ENCODE measurements around the gene ARHGEF19. TPM values are rescaled to one million over a fixed set of nuclear protein-coding genes. Genes with fewer than 3 reads are reported as not detected.
A peak's percentile ranks its signal among the peaks of the same experiment; 100 is the strongest.

The ARHGEF19 gene
- total RNA-seq, 1 donor from 2014 or later = 29.5 TPM

GRCh38 chr1:16183179-16183578 lies 29.3 kb downstream of the ARHGEF19 start:
- no peak for TF ChIP-seq CTCF (conservative IDR thresholded peaks at IDR 0.05)
- Mint-ChIP-seq H3K4me3 (peak overlapping the region; percentile 14), H3K9me3 (no peaks in the 10 kb centered on the region), H3K4me1 (ENCODE audit: unreplicated experiment) (peaks cover 24% of the 10 kb centered on the region), H3K27ac (peak overlapping the region; percentile 79), H3K36me3 (no peaks in the 10 kb centered on the region), H3K27me3 (no peaks in the 10 kb centered on the region)
- DNase-seq (ENCODE audit: extremely low spot score, unreplicated experiment) = no peak

- Mint-ChIP-seq H3K4me1 (ENCODE audit: unreplicated experiment) (peaks cover 24% of the 10 kb centered on the region), H3K27me3 (no peaks in the 10 kb centered on the region), H3K36me3 (no peaks in the 10 kb centered on the region), H3K27ac (peak overlapping the region; percentile 90), H3K9me3 (no peaks in the 10 kb centered on the region), H3K4me3 (peak overlapping the region; percentile 49)
- no peak for DNase-seq (ENCODE audit: extremely low spot score, unreplicated experiment)
- no peak for TF ChIP-seq CTCF (conservative IDR thresholded peaks at IDR 0.05)
These were observed 30.3 kb downstream of the ARHGEF19 start for GRCh38 chr1:16181887-16182719.

- no peak overlapping the region for H3K4me3 Mint-ChIP-seq
- no peaks in the 10 kb centered on the region for H3K27me3 Mint-ChIP-seq
- no peak for DNase-seq (ENCODE audit: extremely low spot score, unreplicated experiment)
- H3K36me3 Mint-ChIP-seq = no peaks in the 10 kb centered on the region
- no peaks in the 10 kb centered on the region for H3K9me3 Mint-ChIP-seq
- peaks cover 36% of the 10 kb centered on the region for H3K4me1 Mint-ChIP-seq (ENCODE audit: unreplicated experiment)
- H3K27ac Mint-ChIP-seq = peak overlapping the region; percentile 58
- no peak for TF ChIP-seq CTCF (conservative IDR thresholded peaks at IDR 0.05)
These were observed 32.1 kb downstream of the ARHGEF19 start for GRCh38 chr1:16180291-16180824.

GRCh38 chr1:16178596-16179497 lies 33.6 kb downstream of the ARHGEF19 start:
- Mint-ChIP-seq H3K4me1 (ENCODE audit: unreplicated experiment) (peaks cover 40% of the 10 kb centered on the region), H3K27me3 (no peaks in the 10 kb centered on the region), H3K9me3 (no peaks in the 10 kb centered on the region), H3K4me3 (peak overlapping the region; percentile 65), H3K27ac (peak overlapping the region; percentile 86), H3K36me3 (no peaks in the 10 kb centered on the region)
- no peak for DNase-seq (ENCODE audit: extremely low spot score, unreplicated experiment)
- TF ChIP-seq CTCF (conservative IDR thresholded peaks at IDR 0.05) = no peak

GRCh38 chr1:16177306-16177705 lies 35.1 kb downstream of the ARHGEF19 start:
- Mint-ChIP-seq H3K27ac (no peak overlapping the region), H3K9me3 (no peaks in the 10 kb centered on the region), H3K4me3 (no peak overlapping the region), H3K36me3 (no peaks in the 10 kb centered on the region), H3K27me3 (no peaks in the 10 kb centered on the region), H3K4me1 (ENCODE audit: unreplicated experiment) (peaks cover 41% of the 10 kb centered on the region)
- DNase-seq (ENCODE audit: extremely low spot score, unreplicated experiment) = no peak
- TF ChIP-seq CTCF (conservative IDR thresholded peaks at IDR 0.05) = no peak

All from type B pancreatic cell (in vitro differentiated cells).